Vagina (tissue), 2 donors: ENCODE results near the gene ELOVL3. TPM values are rescaled to one million over a fixed set of nuclear protein-coding genes. Genes with fewer than 3 reads are reported as not detected.
"Not testable (repeated sequence)": the region's sequence is repeated elsewhere in the genome, so short reads cannot be mapped to it uniquely, and the experiment has no call there.

Experiments used
- DNase-seq, 2 donors: peaks; one replicate each; pipeline ENCODE4 v3.0.0-alpha.2; 2017; ENCODE audit errors: extremely low spot score in 2 of 2
- H3K27ac ChIP-seq: fragments of 200-600 bp; sonication (generic); one replicate; pipeline ENCODE4 v1.5.1; 2019
- H3K27me3 ChIP-seq: fragments of 200-600 bp; sonication (generic); one replicate; pipeline ENCODE4 v1.5.1; 2019
- H3K36me3 ChIP-seq, 2 donors: fragments of 200-600 bp; sonication (generic); one replicate each; pipeline ENCODE4 v1.5.1; 2017 to 2019
- H3K4me1 ChIP-seq: fragments of 200-600 bp; sonication (generic); one replicate; pipeline ENCODE4 v1.5.1; 2019
- H3K4me3 ChIP-seq, 2 donors: fragments of 200-600 bp; sonication (generic); 1 replicate in 1 of 2; 2 replicates in 1 of 2; pipeline ENCODE4 v1.5.1; 2016 to 2019
- H3K9me3 ChIP-seq: fragments of 200-600 bp; sonication (generic); one replicate; pipeline ENCODE4 v1.5.1; 2019
- CTCF ChIP-seq, 3 experiments: fragments of 450-650 bp in 2 of 3; fragments of 200-600 bp in 1 of 3; sonication (generic) in 1 of 3; IDR thresholded peaks; one replicate each; pipeline ENCODE4 v1.5.1; 2017 to 2019; ENCODE audit warnings: antibody characterized with exemption in 3 of 3, mild to moderate bottlenecking in 2 of 3, moderate library complexity in 2 of 3
- POLR2A ChIP-seq, 2 donors: fragments of 450-650 bp; IDR thresholded peaks; one replicate each; pipeline ENCODE4 v1.6.1; 2017; ENCODE audit warnings: antibody characterized with exemption in 2 of 2, mild to moderate bottlenecking in 2 of 2, moderate library complexity in 2 of 2
- POLR2AphosphoS5 ChIP-seq, 2 donors: sonication (generic); formaldehyde crosslinking; IDR thresholded peaks; one replicate each; pipeline ENCODE4 v1.9.0; 2017; ENCODE audit warnings: antibody characterized with exemption in 2 of 2, mild to moderate bottlenecking in 2 of 2, low read depth in 1 of 2; ENCODE audit not compliant: insufficient read depth in 1 of 2
- intact Hi-C: fragments of 100-400 bp; cut with DNase I; formaldehyde crosslinking; loops from one replicate; pipeline ENCODE4 v1.15.1; 2023
- total RNA-seq: library from RNA; depleted of rRNA; stranded (reverse); fragments of >200 nt; gene quantifications from one replicate; pipeline ENCODE4 v1.2.3, GENCODE V29; 2016

The ELOVL3 gene
- total RNA-seq, 1 donor from 2014 or later: not detected

GRCh38 chr10:102243309-102243708, 17.2 kb downstream of the ELOVL3 start:
- TF ChIP-seq CTCF (IDR thresholded peaks at IDR 0.05) (no peak), POLR2AphosphoS5 (IDR thresholded peaks at IDR 0.05; ENCODE audit: insufficient read depth in 1 of 2, low read depth in 1 of 2) (no peak), POLR2A (IDR thresholded peaks at IDR 0.05) (no peak)
- no peak overlapping the region for H3K27ac ChIP-seq
- H3K36me3 ChIP-seq: no peaks in the 10 kb centered on the region
- H3K9me3 ChIP-seq: no peaks in the 10 kb centered on the region
- H3K27me3 ChIP-seq: no peaks in the 10 kb centered on the region
- DNase-seq: no peak
- intact Hi-C loops: no loop called here
- no peak overlapping the region for H3K4me3 ChIP-seq
- H3K4me1 ChIP-seq: peaks cover 56% of the 10 kb centered on the region

- TF ChIP-seq CTCF (IDR thresholded peaks at IDR 0.05) (no peak), POLR2AphosphoS5 (IDR thresholded peaks at IDR 0.05; ENCODE audit: insufficient read depth in 1 of 2, low read depth in 1 of 2) (peak; percentile 97 to 99), POLR2A (IDR thresholded peaks at IDR 0.05) (peak in 1 of 2 donors; percentile 95)
- peak in 1 of 2 donors; percentile 99 for DNase-seq
- no peaks in the 10 kb centered on the region for H3K9me3 ChIP-seq
- H3K4me3 ChIP-seq: peak within 1 kb of the TSS; percentile 77 to 95
- H3K4me1 ChIP-seq: peaks cover 56% of the 10 kb centered on the region
- H3K27me3 ChIP-seq: no peaks in the 10 kb centered on the region
- H3K36me3 ChIP-seq: no peaks in the 10 kb centered on the region
- intact Hi-C loops: no loop called here
- peak within 1 kb of the TSS; percentile 79 for H3K27ac ChIP-seq
Observed at GRCh38 chr10:102245082-102245931, 19.2 kb downstream of the ELOVL3 start, which contains the start of gene GBF1. GBF1 (plus strand) TSS chr10:102245532; CDS start chr10:102258939, 13,407 bp downstream.

- H3K4me1 ChIP-seq: peaks cover 50% of the 10 kb centered on the region
- H3K27ac ChIP-seq: peak overlapping the region; percentile 79
- intact Hi-C loops: no loop called here
- DNase-seq: no peak
- no peaks in the 10 kb centered on the region for H3K36me3 ChIP-seq
- peak overlapping the region; percentile 77 to 95 for H3K4me3 ChIP-seq
- no peaks in the 10 kb centered on the region for H3K9me3 ChIP-seq
- TF ChIP-seq POLR2AphosphoS5 (IDR thresholded peaks at IDR 0.05; ENCODE audit: insufficient read depth in 1 of 2, low read depth in 1 of 2): no peak
- no peak for TF ChIP-seq POLR2A (IDR thresholded peaks at IDR 0.05)
- TF ChIP-seq CTCF (IDR thresholded peaks at IDR 0.05): no peak
- H3K27me3 ChIP-seq: no peaks in the 10 kb centered on the region
Observed at GRCh38 chr10:102245932-102246251, 19.8 kb downstream of the ELOVL3 start.

- DNase-seq: no peak
- H3K4me3 ChIP-seq: peak overlapping the region; percentile 77 to 95
- no peak for TF ChIP-seq POLR2AphosphoS5 (IDR thresholded peaks at IDR 0.05; ENCODE audit: insufficient read depth in 1 of 2, low read depth in 1 of 2)
- no peak for TF ChIP-seq POLR2A (IDR thresholded peaks at IDR 0.05)
- TF ChIP-seq CTCF (IDR thresholded peaks at IDR 0.05): no peak
- H3K4me1 ChIP-seq: peaks cover 46% of the 10 kb centered on the region
- H3K27ac ChIP-seq: peak overlapping the region; percentile 79
- no peaks in the 10 kb centered on the region for H3K36me3 ChIP-seq
- no peaks in the 10 kb centered on the region for H3K9me3 ChIP-seq
- intact Hi-C loops: no loop called here
- no peaks in the 10 kb centered on the region for H3K27me3 ChIP-seq
Observed at GRCh38 chr10:102246261-102246660, 20.2 kb downstream of the ELOVL3 start.

GRCh38 chr10:102247734-102248133, 21.6 kb downstream of the ELOVL3 start:
- Histone ChIP-seq H3K4me1 (peaks cover 38% of the 10 kb centered on the region), H3K4me3 (no peak overlapping the region), H3K27me3 (no peaks in the 10 kb centered on the region), H3K36me3 (no peaks in the 10 kb centered on the region), H3K9me3 (no peaks in the 10 kb centered on the region), H3K27ac (no peak overlapping the region)
- TF ChIP-seq CTCF (IDR thresholded peaks at IDR 0.05) (no peak), POLR2A (IDR thresholded peaks at IDR 0.05) (no peak), POLR2AphosphoS5 (IDR thresholded peaks at IDR 0.05; ENCODE audit: insufficient read depth in 1 of 2, low read depth in 1 of 2) (no peak)
- DNase-seq: no peak
- intact Hi-C loops: no loop called here

GRCh38 chr10:102252508-102252907, 26.4 kb downstream of the ELOVL3 start:
- DNase-seq, intact Hi-C loops: not testable (repeated sequence)
- H3K4me1 ChIP-seq: peaks cover 13% of the 10 kb centered on the region

More at GRCh38 chr10:102252508-102252907, 26.4 kb downstream of the ELOVL3 start:
- not testable (repeated sequence) for H3K27ac ChIP-seq, H3K4me3 ChIP-seq, H3K27me3 ChIP-seq, H3K36me3 ChIP-seq, H3K9me3 ChIP-seq
